Panc1 (cell line): Measurements from ENCODE around the gene SAMD15. TPM values are rescaled to one million over a fixed set of nuclear protein-coding genes. Genes with fewer than 3 reads are reported as not detected.

Source experiments
- ATAC-seq: fragments of 200-7000 bp; cut with Tn5 transposase; 2 replicates; pipeline ENCODE4 v1.9.1; 2020; ENCODE audit warnings: mild to moderate bottlenecking, moderate library complexity
- BruUV-seq: library from RNA; stranded (reverse); fragments of 400-500 nt; replicated peaks from 2 replicates; lab custom pipeline; 2021; lab: Mats Ljungman, UMichigan
- CTCF ChIA-PET: fragments of 300-600 bp; sonication (Branson Sonifier 250); formaldehyde crosslinking; loops from one replicate; lab custom pipeline; 2022; ENCODE audit warnings: antibody characterized with exemption; lab: Charles Lee
- POLR2A ChIA-PET: fragments of 300-600 bp; sonication (Branson Sonifier 250); formaldehyde crosslinking; loops from one replicate; lab custom pipeline; 2022; ENCODE audit warnings: antibody characterized with exemption; lab: Charles Lee
- DNase-seq: peaks from one replicate; pipeline ENCODE4 v3.0.0-alpha.2; 2010; ENCODE audit warnings: low read depth, low spot score
- H3K27ac ChIP-seq: 2 replicates; pipeline ENCODE4 v1.5.1; 2011; ENCODE audit warnings: mild to moderate bottlenecking, low read length, inconsistent platforms
- H3K27me3 ChIP-seq: fragments of 200-500 bp; sonication (Bioruptor generic); 2 replicates; pipeline ENCODE4 v1.6.0; 2014; ENCODE audit warnings: low read length, inconsistent platforms; ENCODE audit not compliant: control insufficient read depth, insufficient read depth
- H3K36me3 ChIP-seq: fragments of 200-500 bp; sonication (Bioruptor generic); 2 replicates; pipeline ENCODE4 v1.5.1; 2014; ENCODE audit warnings: inconsistent platforms, mild to moderate bottlenecking, low read length, moderate library complexity; ENCODE audit not compliant: control insufficient read depth, insufficient read depth
- H3K4me1 ChIP-seq: 2 replicates; pipeline ENCODE4 v1.5.1; 2011; ENCODE audit warnings: inconsistent platforms, mild to moderate bottlenecking, low read length, moderate library complexity; ENCODE audit not compliant: control insufficient read depth, insufficient read depth
- H3K4me3 ChIP-seq, 2 experiments: 2 replicates each; pipeline ENCODE4 v1.5.1; 2011 to 2012; ENCODE audit warnings: low read depth in 2 of 2, low read length in 2 of 2, mild to moderate bottlenecking in 2 of 2, inconsistent platforms in 1 of 2, moderate library complexity in 1 of 2
- H3K9me3 ChIP-seq: fragments of 200-500 bp; sonication (Bioruptor generic); 2 replicates; pipeline ENCODE4 v1.5.1; 2014; ENCODE audit warnings: low read depth, mild to moderate bottlenecking, inconsistent platforms, low read length, moderate library complexity; ENCODE audit not compliant: control insufficient read depth, insufficient read depth
- POLR2AphosphoS5 ChIP-seq: IDR thresholded peaks from 2 replicates; pipeline ENCODE4 v1.6.1; 2012; ENCODE audit warnings: mild to moderate bottlenecking, low read depth, low read length, moderate library complexity
- SIN3A ChIP-seq: IDR thresholded peaks from 2 replicates; pipeline ENCODE4 v1.6.1; 2012; ENCODE audit warnings: low read depth, mild to moderate bottlenecking, low read length, moderate library complexity, borderline replicate concordance; ENCODE audit not compliant: insufficient read depth
- TCF7L2 ChIP-seq: IDR thresholded peaks from 2 replicates; pipeline ENCODE4 v1.6.1; 2011; ENCODE audit warnings: mild to moderate bottlenecking, low read depth, low read length, inconsistent platforms
- in situ Hi-C: cut with HindIII; loops from 2 replicates; pipeline ENCODE4 v1.10.0; 2016; ENCODE audit warnings: low sequenced_read_pairs, low pct_unique_long_range_greater_than_20kb
- intact Hi-C: fragments of 100-400 bp; cut with micrococcal nuclease; formaldehyde crosslinking; loops from one replicate; pipeline ENCODE4 v1.10.0; 2022; ENCODE audit not compliant: unreplicated experiment
- total RNA-seq: library from RNA; stranded (reverse); gene quantifications from one replicate; pipeline ENCODE4 v1.2.1, GENCODE V29; 2021; ENCODE audit not compliant: unreplicated experiment
- TF ChIP-seq, protein P1 (sequence below): fragments of 450-650 bp; IDR thresholded peaks from 2 replicates; pipeline ENCODE4 v1.5.1; 2017; ENCODE audit warnings: mild to moderate bottlenecking
- TF ChIP-seq, protein P2 (sequence below), 2 experiments: IDR thresholded peaks; 2 replicates each; pipeline ENCODE4 v1.6.1; 2011 to 2012; ENCODE audit warnings: low read depth in 2 of 2, control low read depth in 1 of 2, low read length in 1 of 2, mild to moderate bottlenecking in 1 of 2, moderate library complexity in 1 of 2; ENCODE audit not compliant: insufficient read depth in 1 of 2

Gene SAMD15
- total RNA-seq, 1 experiment from 2014 or later, result 1.4 TPM

DNA sequence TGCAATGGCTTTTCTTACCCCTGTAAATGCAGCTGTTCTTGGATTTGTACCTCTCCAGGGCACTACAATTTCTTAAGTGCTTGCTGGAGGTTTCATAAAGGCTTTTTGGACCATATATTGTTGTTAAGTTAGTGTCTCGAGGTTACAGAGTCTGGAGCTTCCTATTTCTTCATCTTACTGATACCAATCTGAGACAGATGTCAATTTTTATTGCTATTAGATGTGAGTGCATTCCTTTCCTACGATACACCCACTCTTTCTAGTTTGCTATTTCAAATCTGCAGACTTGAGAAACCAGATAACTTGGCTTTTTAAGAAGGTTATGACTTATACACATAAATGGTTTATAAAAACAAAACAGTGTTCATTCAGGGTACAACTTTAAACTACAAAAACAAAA, 44.0 kb downstream of the SAMD15 start:
- no TSS peak for BruUV-seq
- no peaks in the 10 kb centered on the region for H3K27me3 ChIP-seq
- TF ChIP-seq SIN3A (no peak), TCF7L2 (no peak), POLR2AphosphoS5 (no peak)
- TF ChIP-seq, protein P1, sequence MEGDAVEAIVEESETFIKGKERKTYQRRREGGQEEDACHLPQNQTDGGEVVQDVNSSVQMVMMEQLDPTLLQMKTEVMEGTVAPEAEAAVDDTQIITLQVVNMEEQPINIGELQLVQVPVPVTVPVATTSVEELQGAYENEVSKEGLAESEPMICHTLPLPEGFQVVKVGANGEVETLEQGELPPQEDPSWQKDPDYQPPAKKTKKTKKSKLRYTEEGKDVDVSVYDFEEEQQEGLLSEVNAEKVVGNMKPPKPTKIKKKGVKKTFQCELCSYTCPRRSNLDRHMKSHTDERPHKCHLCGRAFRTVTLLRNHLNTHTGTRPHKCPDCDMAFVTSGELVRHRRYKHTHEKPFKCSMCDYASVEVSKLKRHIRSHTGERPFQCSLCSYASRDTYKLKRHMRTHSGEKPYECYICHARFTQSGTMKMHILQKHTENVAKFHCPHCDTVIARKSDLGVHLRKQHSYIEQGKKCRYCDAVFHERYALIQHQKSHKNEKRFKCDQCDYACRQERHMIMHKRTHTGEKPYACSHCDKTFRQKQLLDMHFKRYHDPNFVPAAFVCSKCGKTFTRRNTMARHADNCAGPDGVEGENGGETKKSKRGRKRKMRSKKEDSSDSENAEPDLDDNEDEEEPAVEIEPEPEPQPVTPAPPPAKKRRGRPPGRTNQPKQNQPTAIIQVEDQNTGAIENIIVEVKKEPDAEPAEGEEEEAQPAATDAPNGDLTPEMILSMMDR, result no peak
- TF ChIP-seq, protein P2, sequence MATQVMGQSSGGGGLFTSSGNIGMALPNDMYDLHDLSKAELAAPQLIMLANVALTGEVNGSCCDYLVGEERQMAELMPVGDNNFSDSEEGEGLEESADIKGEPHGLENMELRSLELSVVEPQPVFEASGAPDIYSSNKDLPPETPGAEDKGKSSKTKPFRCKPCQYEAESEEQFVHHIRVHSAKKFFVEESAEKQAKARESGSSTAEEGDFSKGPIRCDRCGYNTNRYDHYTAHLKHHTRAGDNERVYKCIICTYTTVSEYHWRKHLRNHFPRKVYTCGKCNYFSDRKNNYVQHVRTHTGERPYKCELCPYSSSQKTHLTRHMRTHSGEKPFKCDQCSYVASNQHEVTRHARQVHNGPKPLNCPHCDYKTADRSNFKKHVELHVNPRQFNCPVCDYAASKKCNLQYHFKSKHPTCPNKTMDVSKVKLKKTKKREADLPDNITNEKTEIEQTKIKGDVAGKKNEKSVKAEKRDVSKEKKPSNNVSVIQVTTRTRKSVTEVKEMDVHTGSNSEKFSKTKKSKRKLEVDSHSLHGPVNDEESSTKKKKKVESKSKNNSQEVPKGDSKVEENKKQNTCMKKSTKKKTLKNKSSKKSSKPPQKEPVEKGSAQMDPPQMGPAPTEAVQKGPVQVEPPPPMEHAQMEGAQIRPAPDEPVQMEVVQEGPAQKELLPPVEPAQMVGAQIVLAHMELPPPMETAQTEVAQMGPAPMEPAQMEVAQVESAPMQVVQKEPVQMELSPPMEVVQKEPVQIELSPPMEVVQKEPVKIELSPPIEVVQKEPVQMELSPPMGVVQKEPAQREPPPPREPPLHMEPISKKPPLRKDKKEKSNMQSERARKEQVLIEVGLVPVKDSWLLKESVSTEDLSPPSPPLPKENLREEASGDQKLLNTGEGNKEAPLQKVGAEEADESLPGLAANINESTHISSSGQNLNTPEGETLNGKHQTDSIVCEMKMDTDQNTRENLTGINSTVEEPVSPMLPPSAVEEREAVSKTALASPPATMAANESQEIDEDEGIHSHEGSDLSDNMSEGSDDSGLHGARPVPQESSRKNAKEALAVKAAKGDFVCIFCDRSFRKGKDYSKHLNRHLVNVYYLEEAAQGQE (IDR thresholded peaks at IDR 0.05; ENCODE audit: insufficient read depth in 1 of 2, low read depth in 2 of 2, low read length in 1 of 2), result no peak
- no peaks in the 10 kb centered on the region for H3K36me3 ChIP-seq
- intact Hi-C loops, result no loop called here
- DNase-seq (no peak), ATAC-seq (no peak)
- H3K9me3 ChIP-seq, result no peaks in the 10 kb centered on the region
- no peak overlapping the region for H3K27ac ChIP-seq
- no peaks in the 10 kb centered on the region for H3K4me1 ChIP-seq
- H3K4me3 ChIP-seq, result no peak overlapping the region
- ChIA-PET CTCF (no interaction called here), POLR2A (no interaction called here)
- in situ Hi-C loops, result no loop called here

DNA sequence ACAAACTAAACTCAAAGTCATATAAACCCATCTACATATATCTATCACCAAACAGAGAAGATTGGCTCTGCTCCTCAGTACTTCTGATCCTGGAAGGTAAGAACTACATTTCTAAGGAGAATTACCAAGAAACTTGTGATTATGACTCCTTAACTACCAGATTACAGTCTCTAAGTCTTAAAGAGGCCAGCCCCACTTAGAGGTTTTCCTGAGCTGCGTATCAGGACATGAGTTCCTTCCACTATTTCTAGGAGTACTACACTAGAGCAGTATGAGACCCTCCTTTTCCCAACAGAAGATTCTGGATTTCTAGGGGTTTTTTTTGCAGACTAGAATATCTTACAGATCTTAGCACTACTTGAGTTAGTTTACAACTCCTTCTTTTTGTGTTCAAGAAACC, 46.2 kb downstream of the SAMD15 start, which contains the start of gene NOXRED1:
TSS of gene NOXRED1 (minus strand) at position 101 of the 400 bp plus-strand sequence. CDS start 634 bp downstream, outside the sequence.
- no peak for DNase-seq
- intact Hi-C loops, result no loop called here
- peaks cover 3% of the 10 kb centered on the region; the same call in 1 of the 2 replicates for H3K36me3 ChIP-seq
- ChIA-PET POLR2A (no interaction called here), CTCF (no interaction called here)
- TF ChIP-seq SIN3A (no peak), POLR2AphosphoS5 (no peak), TCF7L2 (no peak)
- TF ChIP-seq, protein P1, result no peak
- TF ChIP-seq, protein P2 (IDR thresholded peaks at IDR 0.05; ENCODE audit: insufficient read depth in 1 of 2, low read depth in 2 of 2, low read length in 1 of 2), result no peak
- no peak within 1 kb of the TSS for H3K27ac ChIP-seq
- in situ Hi-C loops, result no loop called here
- no peak for ATAC-seq
- BruUV-seq, result no TSS peak
- H3K27me3 ChIP-seq, result no peaks in the 10 kb centered on the region
- H3K9me3 ChIP-seq, result no peaks in the 10 kb centered on the region
- no peak within 1 kb of the TSS for H3K4me3 ChIP-seq
- no peaks in the 10 kb centered on the region for H3K4me1 ChIP-seq
